GM12878 (cell line): ENCODE results near the gene NCBP3. TPM values are rescaled to one million over a fixed set of nuclear protein-coding genes. Genes with fewer than 3 reads are reported as not detected.

Experiments used
- ATAC-seq: fragments of 200-7000 bp; cut with Tn5 transposase; 3 replicates; pipeline ENCODE4 v1.9.1; 2020; ENCODE audit warnings: mild to moderate bottlenecking, moderate library complexity
- BruUV-seq: library from RNA; stranded (reverse); fragments of 400-500 nt; replicated peaks from 2 replicates; lab custom pipeline; 2021; lab: Mats Ljungman, UMichigan
- CTCF ChIA-PET: fragments of 300-600 bp; sonication (Branson Sonifier 250); formaldehyde crosslinking; extraction: SDS; loops from one replicate; lab custom pipeline; 2021; ENCODE audit warnings: inconsistent platforms; lab: Yijun Ruan, JAX
- POLR2A ChIA-PET: fragments of 350-600 bp; formaldehyde crosslinking; extraction: SDS; loops from one replicate; lab custom pipeline; 2021; ENCODE audit warnings: inconsistent platforms; lab: Charles Lee
- RAD21 ChIA-PET: fragments of 300-600 bp; sonication (Branson Sonifier 250); formaldehyde crosslinking; loops from one replicate; lab custom pipeline; 2023; ENCODE audit warnings: antibody characterized with exemption; ENCODE audit not compliant: unreplicated experiment; lab: Charles Lee
- SMC1A ChIA-PET: fragments of 300-600 bp; sonication (Branson Sonifier 250); formaldehyde crosslinking; loops from one replicate; lab custom pipeline; 2023; ENCODE audit not compliant: unreplicated experiment, uncharacterized antibody; lab: Charles Lee
- DNase-seq: peaks from one replicate; pipeline ENCODE4 v3.0.0-alpha.2; 2011; ENCODE audit warnings: low read depth, low spot score
- FAIRE-seq: peaks from 3 replicates; lab custom pipeline; 2011; peaks lifted over from hg19 to GRCh38; lab: Jason Lieb, UNC
- H2AFZ ChIP-seq: 2 replicates; pipeline ENCODE4 v1.6.0; 2011; ENCODE audit warnings: low read depth, low read length, control low read depth; ENCODE audit not compliant: control insufficient read depth
- H3K27ac ChIP-seq: 2 replicates; pipeline ENCODE4 v1.5.1; 2011; ENCODE audit warnings: control low read depth; ENCODE audit not compliant: control insufficient read depth, insufficient read depth
- H3K27me3 ChIP-seq, 2 experiments: replicated peaks in 1 of 2; 2 replicates each; pipeline versions ENCODE4 v1.6.0 to v1.6.1; 2011; ENCODE audit warnings: low read length in 1 of 2; ENCODE audit not compliant: control insufficient read depth in 2 of 2, insufficient read depth in 2 of 2
- H3K36me3 ChIP-seq, 2 experiments: 2 replicates each; pipeline ENCODE4 v1.5.1; 2011; ENCODE audit warnings: low read length in 1 of 2; ENCODE audit not compliant: control insufficient read depth in 2 of 2, insufficient read depth in 2 of 2
- H3K4me1 ChIP-seq: 2 replicates; pipeline ENCODE4 v1.6.1; 2011; ENCODE audit warnings: mild to moderate bottlenecking, low read length, moderate library complexity, mixed read lengths; ENCODE audit not compliant: control insufficient read depth, insufficient read depth
- H3K4me2 ChIP-seq: 2 replicates; pipeline ENCODE4 v1.6.0; 2011; ENCODE audit warnings: control low read depth; ENCODE audit not compliant: control insufficient read depth, insufficient read depth
- H3K4me3 ChIP-seq: fragments of 200-600 bp; sonication (generic); 2 replicates; pipeline ENCODE4 v1.5.1; 2016
- H3K79me2 ChIP-seq: 2 replicates; pipeline ENCODE4 v1.6.0; 2011; ENCODE audit warnings: low read length; ENCODE audit not compliant: control insufficient read depth, insufficient read depth
- H3K9ac ChIP-seq: 2 replicates; pipeline ENCODE4 v1.8.0; 2011; ENCODE audit warnings: low read length, control low read depth, mixed read lengths; ENCODE audit not compliant: control insufficient read depth, insufficient read depth
- H3K9me3 ChIP-seq: replicated peaks from 3 replicates; pipeline ENCODE4 v1.5.1; 2011; ENCODE audit warnings: mild to moderate bottlenecking, low read length; ENCODE audit not compliant: control insufficient read depth, insufficient read depth
- H4K20me1 ChIP-seq: 2 replicates; pipeline ENCODE4 v1.6.0; 2011; ENCODE audit not compliant: control insufficient read depth, insufficient read depth
- BACH1 ChIP-seq: fragments of 450-650 bp; IDR thresholded peaks from 2 replicates; pipeline ENCODE4 v1.6.1; 2017; ENCODE audit warnings: mild to moderate bottlenecking, borderline replicate concordance
- MEF2B ChIP-seq: fragments of 450-650 bp; IDR thresholded peaks from 2 replicates; pipeline ENCODE4 v1.6.1; 2018; ENCODE audit warnings: mild to moderate bottlenecking, moderate library complexity; ENCODE audit not compliant: partially characterized antibody, poor library complexity, severe bottlenecking
- WGBS: methylation state at CpG from one replicate; pipeline ENCODE4 v1.1.6; 2016; ENCODE audit warnings: low lambda C conversion rate; ENCODE audit not compliant: insufficient replicate concordance, insufficient coverage; ENCODE audit errors: missing lambda C conversion rate; 5-methylcytosine and 5-hydroxymethylcytosine counted together
- in situ Hi-C: fragments of 300-500 bp; cut with MboI; formaldehyde crosslinking; loops from 9 replicates; pipeline ENCODE4 v1.14.3; 2018; ENCODE audit warnings: mixed read lengths
- intact Hi-C: fragments of 100-400 bp; cut with micrococcal nuclease; formaldehyde crosslinking; loops from one replicate; pipeline ENCODE4 v1.14.2; 2022; ENCODE audit not compliant: unreplicated experiment
- polyA plus RNA-seq, 11 experiments: library from polyadenylated mRNA; depleted of rRNA in 4 of 11; unstranded in 6 of 11; stranded (reverse) in 5 of 11; fragments of >200 nt; fragmentation: Nextera tagmentation in 4 of 11; fragmentation: Illumina TruSeq in 1 of 11; extraction: Ambion mirVana in 4 of 11; extraction: Trizol in 1 of 11; gene quantifications; 1 replicate in 1 of 11; 2 replicates in 10 of 11; pipeline versions ENCODE4 v1.2.1 to v1.2.3, GENCODE V29; 2011 to 2016; ENCODE audit warnings: inconsistent platforms in 2 of 11, missing spikeins in 2 of 11, low read depth in 1 of 11
- total RNA-seq, 4 experiments: library from RNA; depleted of rRNA in 3 of 4; stranded (reverse); fragments of >200 nt in 3 of 4; fragmentation: Illumina TruSeq in 1 of 4; extraction: Trizol in 1 of 4; gene quantifications; 2 replicates each; pipeline versions ENCODE4 v1.2.1 to v1.2.3, GENCODE V29; 2013 to 2021
- TF ChIP-seq, protein P1 (sequence below): fragments of 450-650 bp; IDR thresholded peaks from 2 replicates; pipeline ENCODE4 v1.6.1; 2018; ENCODE audit warnings: mild to moderate bottlenecking, low read depth, moderate library complexity; ENCODE audit not compliant: partially characterized antibody
- TF ChIP-seq, protein P2 (sequence below): fragments of 450-650 bp; formaldehyde crosslinking; IDR thresholded peaks from 2 replicates; pipeline ENCODE4 v1.4.0; 2020; ENCODE audit warnings: mild to moderate bottlenecking, moderate library complexity
- TF ChIP-seq, protein P3 (sequence below): IDR thresholded peaks from 2 replicates; pipeline ENCODE4 v1.6.1; 2012; ENCODE audit warnings: low read depth, low read length, improper control_type of control experiment
- TF ChIP-seq, protein P4 (sequence below): IDR thresholded peaks from 2 replicates; pipeline ENCODE4 v1.6.1; 2011; ENCODE audit warnings: low read depth, mild to moderate bottlenecking, low read length, moderate library complexity, borderline replicate concordance; ENCODE audit errors: extremely low read depth

Gene NCBP3
- total and polyA plus RNA-seq, 10 of the 15 experiments (the other 5 are each of a cell fraction or from before 2014, with no cell fraction given) = 5.2 to 32.0 (median 23.2) TPM

DNA sequence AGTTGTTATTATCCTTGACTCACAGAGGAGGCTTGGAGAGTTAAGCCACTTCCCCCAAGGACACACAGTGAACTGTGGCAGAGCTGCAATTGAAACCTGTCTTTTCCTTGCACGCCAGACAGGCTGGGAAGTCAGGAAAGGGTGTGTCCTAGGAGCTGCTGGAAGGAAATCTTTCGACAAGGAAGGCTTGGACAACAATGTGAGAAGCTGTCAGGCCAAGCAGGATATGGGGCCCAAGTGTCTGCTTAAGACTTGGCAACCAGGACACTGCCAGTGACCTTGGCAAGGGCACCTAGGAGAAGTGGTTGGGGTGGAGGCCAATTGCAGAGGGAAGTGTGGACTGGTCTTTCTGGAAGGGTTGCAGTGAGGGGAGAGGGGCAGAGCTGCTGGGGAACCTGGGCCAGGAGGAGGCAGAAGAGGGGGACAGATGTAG, 48.9 kb upstream of the NCBP3 start:
- peaks cover 0 to 2% of the 10 kb centered on the region in 2 experiments; a peak in 1 of 4 replicates for H3K27me3 ChIP-seq
- in situ Hi-C loops (no loop called here), intact Hi-C loops (no loop called here)
- no peak for ATAC-seq
- no peak overlapping the region for H3K4me3 ChIP-seq
- H3K27ac ChIP-seq = no peak overlapping the region
- no peaks in the 10 kb centered on the region for H3K79me2 ChIP-seq
- POLR2A ChIA-PET = interaction anchor here (0.5 kb wide), 1 partner anchor 10 kb away, joined by 9 read pairs; no protein-coding TSS in a partner anchor
- H3K9ac ChIP-seq = no peak overlapping the region
- H2AFZ ChIP-seq = no peak overlapping the region
- H4K20me1 ChIP-seq = no peaks in the 10 kb centered on the region
- no TSS peak for BruUV-seq
- H3K4me2 ChIP-seq = no peak overlapping the region
- DNase-seq = no peak
- H3K9me3 ChIP-seq = no peaks in the 10 kb centered on the region
- RAD21 ChIA-PET = no interaction called here
- TF ChIP-seq, protein P1, sequence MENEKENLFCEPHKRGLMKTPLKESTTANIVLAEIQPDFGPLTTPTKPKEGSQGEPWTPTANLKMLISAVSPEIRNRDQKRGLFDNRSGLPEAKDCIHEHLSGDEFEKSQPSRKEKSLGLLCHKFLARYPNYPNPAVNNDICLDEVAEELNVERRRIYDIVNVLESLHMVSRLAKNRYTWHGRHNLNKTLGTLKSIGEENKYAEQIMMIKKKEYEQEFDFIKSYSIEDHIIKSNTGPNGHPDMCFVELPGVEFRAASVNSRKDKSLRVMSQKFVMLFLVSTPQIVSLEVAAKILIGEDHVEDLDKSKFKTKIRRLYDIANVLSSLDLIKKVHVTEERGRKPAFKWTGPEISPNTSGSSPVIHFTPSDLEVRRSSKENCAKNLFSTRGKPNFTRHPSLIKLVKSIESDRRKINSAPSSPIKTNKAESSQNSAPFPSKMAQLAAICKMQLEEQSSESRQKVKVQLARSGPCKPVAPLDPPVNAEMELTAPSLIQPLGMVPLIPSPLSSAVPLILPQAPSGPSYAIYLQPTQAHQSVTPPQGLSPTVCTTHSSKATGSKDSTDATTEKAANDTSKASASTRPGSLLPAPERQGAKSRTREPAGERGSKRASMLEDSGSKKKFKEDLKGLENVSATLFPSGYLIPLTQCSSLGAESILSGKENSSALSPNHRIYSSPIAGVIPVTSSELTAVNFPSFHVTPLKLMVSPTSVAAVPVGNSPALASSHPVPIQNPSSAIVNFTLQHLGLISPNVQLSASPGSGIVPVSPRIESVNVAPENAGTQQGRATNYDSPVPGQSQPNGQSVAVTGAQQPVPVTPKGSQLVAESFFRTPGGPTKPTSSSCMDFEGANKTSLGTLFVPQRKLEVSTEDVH = no peak
- no peak for TF ChIP-seq MEF2B
- TF ChIP-seq BACH1 = no peak
- TF ChIP-seq, protein P2, sequence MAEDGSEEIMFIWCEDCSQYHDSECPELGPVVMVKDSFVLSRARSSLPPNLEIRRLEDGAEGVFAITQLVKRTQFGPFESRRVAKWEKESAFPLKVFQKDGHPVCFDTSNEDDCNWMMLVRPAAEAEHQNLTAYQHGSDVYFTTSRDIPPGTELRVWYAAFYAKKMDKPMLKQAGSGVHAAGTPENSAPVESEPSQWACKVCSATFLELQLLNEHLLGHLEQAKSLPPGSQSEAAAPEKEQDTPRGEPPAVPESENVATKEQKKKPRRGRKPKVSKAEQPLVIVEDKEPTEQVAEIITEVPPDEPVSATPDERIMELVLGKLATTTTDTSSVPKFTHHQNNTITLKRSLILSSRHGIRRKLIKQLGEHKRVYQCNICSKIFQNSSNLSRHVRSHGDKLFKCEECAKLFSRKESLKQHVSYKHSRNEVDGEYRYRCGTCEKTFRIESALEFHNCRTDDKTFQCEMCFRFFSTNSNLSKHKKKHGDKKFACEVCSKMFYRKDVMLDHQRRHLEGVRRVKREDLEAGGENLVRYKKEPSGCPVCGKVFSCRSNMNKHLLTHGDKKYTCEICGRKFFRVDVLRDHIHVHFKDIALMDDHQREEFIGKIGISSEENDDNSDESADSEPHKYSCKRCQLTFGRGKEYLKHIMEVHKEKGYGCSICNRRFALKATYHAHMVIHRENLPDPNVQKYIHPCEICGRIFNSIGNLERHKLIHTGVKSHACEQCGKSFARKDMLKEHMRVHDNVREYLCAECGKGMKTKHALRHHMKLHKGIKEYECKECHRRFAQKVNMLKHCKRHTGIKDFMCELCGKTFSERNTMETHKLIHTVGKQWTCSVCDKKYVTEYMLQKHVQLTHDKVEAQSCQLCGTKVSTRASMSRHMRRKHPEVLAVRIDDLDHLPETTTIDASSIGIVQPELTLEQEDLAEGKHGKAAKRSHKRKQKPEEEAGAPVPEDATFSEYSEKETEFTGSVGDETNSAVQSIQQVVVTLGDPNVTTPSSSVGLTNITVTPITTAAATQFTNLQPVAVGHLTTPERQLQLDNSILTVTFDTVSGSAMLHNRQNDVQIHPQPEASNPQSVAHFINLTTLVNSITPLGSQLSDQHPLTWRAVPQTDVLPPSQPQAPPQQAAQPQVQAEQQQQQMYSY = no peak
- TF ChIP-seq, protein P3, sequence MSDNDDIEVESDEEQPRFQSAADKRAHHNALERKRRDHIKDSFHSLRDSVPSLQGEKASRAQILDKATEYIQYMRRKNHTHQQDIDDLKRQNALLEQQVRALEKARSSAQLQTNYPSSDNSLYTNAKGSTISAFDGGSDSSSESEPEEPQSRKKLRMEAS = no peak
- TF ChIP-seq, protein P4, sequence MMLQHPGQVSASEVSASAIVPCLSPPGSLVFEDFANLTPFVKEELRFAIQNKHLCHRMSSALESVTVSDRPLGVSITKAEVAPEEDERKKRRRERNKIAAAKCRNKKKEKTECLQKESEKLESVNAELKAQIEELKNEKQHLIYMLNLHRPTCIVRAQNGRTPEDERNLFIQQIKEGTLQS = no peak
- CTCF ChIA-PET = interaction anchor here (1.0 to 2.0 kb wide), 5 partner anchors 10 to 181 kb away, joined by 3 to 15 read pairs (median 6); partner anchors contain the start of gene NCBP3
- peaks cover 3% of the 10 kb centered on the region for H3K4me1 ChIP-seq
- SMC1A ChIA-PET = interaction anchor here (0.9 to 1.6 kb wide), 2 partner anchors 10 to 18 kb away, joined by 3 to 4 read pairs; no protein-coding TSS in a partner anchor
- no peaks in the 10 kb centered on the region for H3K36me3 ChIP-seq
- 13% methylated on average over 2 of the region's 2 CpGs for WGBS
- no peak for FAIRE-seq
